K562 (cell line): ENCODE measurements around the gene ZNF473. TPM values are rescaled to one million over a fixed set of nuclear protein-coding genes. Genes with fewer than 3 reads are reported as not detected.

Experiments used
- BDP1 ChIP-seq: IDR thresholded peaks from 3 replicates; pipeline ENCODE4 v1.6.1; 2011; ENCODE audit not compliant: insufficient read length, insufficient read depth
- HDAC6 ChIP-seq: IDR thresholded peaks from 2 replicates; pipeline ENCODE4 v1.6.1; 2012; ENCODE audit warnings: low read depth, mild to moderate bottlenecking, control low read depth, inconsistent platforms, low read length, moderate library complexity
- ILK ChIP-seq: fragments of 450-650 bp; IDR thresholded peaks from 2 replicates; pipeline ENCODE4 v1.6.1; 2016; ENCODE audit warnings: missing genetic modification characterization, low read depth, mild to moderate bottlenecking, missing compliant biosample characterization, moderate library complexity, borderline replicate concordance
- IRF1 ChIP-seq: sonication (generic); formaldehyde crosslinking; IDR thresholded peaks from 2 replicates; pipeline ENCODE4 v1.8.0; 2022; ENCODE audit warnings: missing genetic modification reagents, mild to moderate bottlenecking, borderline replicate concordance
- KDM4B ChIP-seq, 2 experiments: fragments of 450-650 bp in 1 of 2; sonication (generic) in 1 of 2; IDR thresholded peaks; 2 replicates each; pipeline ENCODE4 v1.6.1; 2016 to 2017; ENCODE audit warnings: borderline replicate concordance in 2 of 2, antibody characterized with exemption in 1 of 2, low read depth in 1 of 2, mild to moderate bottlenecking in 1 of 2
- L3MBTL2 ChIP-seq: fragments of 450-650 bp; IDR thresholded peaks from 2 replicates; pipeline ENCODE4 v1.6.1; 2016; ENCODE audit warnings: mild to moderate bottlenecking, moderate library complexity
- MTA1 ChIP-seq: fragments of 450-650 bp; IDR thresholded peaks from 2 replicates; pipeline ENCODE4 v1.6.1; 2017; ENCODE audit warnings: borderline replicate concordance
- MTA3 ChIP-seq: fragments of 450-650 bp; formaldehyde crosslinking; IDR thresholded peaks from 2 replicates; pipeline ENCODE4 v1.6.1; 2017; ENCODE audit warnings: mild to moderate bottlenecking, borderline replicate concordance
- NCOA1 ChIP-seq: fragments of 450-650 bp; IDR thresholded peaks from 2 replicates; pipeline ENCODE4 v1.6.1; 2016; ENCODE audit warnings: low read depth
- NFE2 ChIP-seq: IDR thresholded peaks from 2 replicates; pipeline ENCODE4 v1.6.1; 2014; ENCODE audit warnings: antibody characterized with exemption, low read depth
- SMC3 ChIP-seq: conservative IDR thresholded peaks from 2 replicates; pipeline ENCODE4 v1.6.1; 2011; ENCODE audit warnings: low read depth, low read length, improper control_type of control experiment; ENCODE audit not compliant: insufficient read depth
- SP2 ChIP-seq: IDR thresholded peaks from 2 replicates; pipeline ENCODE4 v1.6.1; 2011; ENCODE audit warnings: mild to moderate bottlenecking, low read depth, low read length, moderate library complexity; ENCODE audit not compliant: poor library complexity, severe bottlenecking; ENCODE audit errors: extremely low read depth
- SRF ChIP-seq, 2 experiments: fragments of 250-450, 450-650 bp in 1 of 2; sonication (Bioruptor Pico) in 1 of 2; sonication (generic) in 1 of 2; formaldehyde crosslinking; IDR thresholded peaks; 2 replicates each; pipeline versions ENCODE4 v1.5.0 to v1.5.1; 2020 to 2022; ENCODE audit warnings: mild to moderate bottlenecking in 1 of 2, missing genetic modification reagents in 1 of 2
- TCF7L2 ChIP-seq: fragments of 150-350 bp; IDR thresholded peaks from 2 replicates; pipeline ENCODE4 v1.6.1; 2016; ENCODE audit warnings: low read depth, mild to moderate bottlenecking, low read length, moderate library complexity
- ZBTB8A ChIP-seq: fragments of 450-650 bp; IDR thresholded peaks from 2 replicates; pipeline ENCODE4 v1.6.1; 2018; ENCODE audit warnings: mild to moderate bottlenecking, moderate library complexity; ENCODE audit not compliant: partially characterized antibody
- ZNF133 ChIP-seq: fragments of 250-450 bp; sonication (Bioruptor Pico); IDR thresholded peaks from 2 replicates; pipeline ENCODE4 v1.4.0; 2020; ENCODE audit warnings: mild to moderate bottlenecking
- ZNF224 ChIP-seq: sonication (generic); formaldehyde crosslinking; IDR thresholded peaks from 2 replicates; pipeline ENCODE4 v1.8.0; 2022; ENCODE audit warnings: mild to moderate bottlenecking, missing genetic modification reagents
- ZNF695 ChIP-seq: fragments of 450-650 bp; formaldehyde crosslinking; IDR thresholded peaks from 2 replicates; pipeline ENCODE4 v1.4.0; 2020; ENCODE audit warnings: mild to moderate bottlenecking, moderate library complexity
- ZNF778 ChIP-seq: fragments of 450-650 bp; formaldehyde crosslinking; IDR thresholded peaks from 2 replicates; pipeline ENCODE4 v1.4.0; 2020; ENCODE audit warnings: mild to moderate bottlenecking, moderate library complexity
- ZNF785 ChIP-seq: fragments of 250-450 bp; sonication (Bioruptor Pico); IDR thresholded peaks from 2 replicates; pipeline ENCODE4 v1.4.0; 2020; ENCODE audit warnings: mild to moderate bottlenecking
- polyA plus RNA-seq, 8 experiments: library from polyadenylated mRNA; depleted of rRNA in 4 of 8; stranded (reverse) in 5 of 8; unstranded in 3 of 8; fragments of >200 nt; fragmentation: Nextera tagmentation in 2 of 8; fragmentation: Illumina TruSeq in 1 of 8; extraction: Ambion mirVana in 2 of 8; extraction: Trizol in 1 of 8; gene quantifications; 2 replicates each; pipeline versions ENCODE4 v1.2.1 to v1.2.3, GENCODE V29; 2011 to 2014; ENCODE audit warnings: inconsistent platforms in 1 of 8, missing spikeins in 1 of 8
- total RNA-seq, 7 experiments: library from RNA; depleted of rRNA in 6 of 7; stranded (reverse); fragments of >200 nt in 6 of 7; fragmentation: Illumina TruSeq in 2 of 7; extraction: Trizol in 2 of 7; gene quantifications; 2 replicates each; pipeline versions ENCODE4 v1.2.1 to v1.2.3, GENCODE V29; 2011 to 2021; ENCODE audit warnings: low replicate concordance in 1 of 7
- TF ChIP-seq, protein P1 (sequence below): fragments of 250-450 bp; sonication (Bioruptor Pico); IDR thresholded peaks from 2 replicates; pipeline ENCODE4 v1.4.0; 2020; ENCODE audit warnings: mild to moderate bottlenecking
- TF ChIP-seq, protein P2 (sequence below): IDR thresholded peaks from 3 replicates; pipeline ENCODE4 v1.6.1; 2011; ENCODE audit warnings: borderline replicate concordance, mild to moderate bottlenecking; ENCODE audit not compliant: insufficient read length, insufficient read depth
- TF ChIP-seq, protein P3 (sequence below): sonication (generic); formaldehyde crosslinking; IDR thresholded peaks from 2 replicates; pipeline ENCODE4 v1.8.1; 2023; ENCODE audit warnings: mild to moderate bottlenecking, missing genetic modification reagents

ZNF473 gene
- total and polyA plus RNA-seq, 9 of the 15 experiments (the other 6 are each of a cell fraction or from before 2014, with no cell fraction given), result 8.2 to 34.0 (median 28.5) TPM

- TF ChIP-seq, protein P1, sequence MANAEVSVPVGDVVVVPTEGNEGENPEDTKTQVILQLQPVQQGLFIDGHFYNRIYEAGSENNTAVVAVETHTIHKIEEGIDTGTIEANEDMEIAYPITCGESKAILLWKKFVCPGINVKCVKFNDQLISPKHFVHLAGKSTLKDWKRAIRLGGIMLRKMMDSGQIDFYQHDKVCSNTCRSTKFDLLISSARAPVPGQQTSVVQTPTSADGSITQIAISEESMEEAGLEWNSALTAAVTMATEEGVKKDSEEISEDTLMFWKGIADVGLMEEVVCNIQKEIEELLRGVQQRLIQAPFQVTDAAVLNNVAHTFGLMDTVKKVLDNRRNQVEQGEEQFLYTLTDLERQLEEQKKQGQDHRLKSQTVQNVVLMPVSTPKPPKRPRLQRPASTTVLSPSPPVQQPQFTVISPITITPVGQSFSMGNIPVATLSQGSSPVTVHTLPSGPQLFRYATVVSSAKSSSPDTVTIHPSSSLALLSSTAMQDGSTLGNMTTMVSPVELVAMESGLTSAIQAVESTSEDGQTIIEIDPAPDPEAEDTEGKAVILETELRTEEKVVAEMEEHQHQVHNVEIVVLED (CRISPR knock-in tag), result 0 out of 2 replicates have a peak, but pooled peaks have one; percentile 39
- TF ChIP-seq ZNF778 (CRISPR knock-in tag) (no peak), BDP1 (no peak), ZNF695 (CRISPR knock-in tag) (no peak), TCF7L2 (no peak), ZNF224 (CRISPR knock-in tag) (no peak), ILK (no peak), ZNF785 (no peak), MTA1 (no peak), HDAC6 (no peak), SP2 (no peak), L3MBTL2 (no peak), KDM4B (IDR thresholded peaks at IDR 0.05; ENCODE audit: borderline replicate concordance in 2 of 2, low read depth in 1 of 2) (no peak), ZNF133 (no peak), SMC3 (no peak), SRF (CRISPR knock-in tag; IDR thresholded peaks at IDR 0.05) (peak in 1 of 2 experiments; percentile 42; a peak in 1 of 4 replicates), NFE2 (peak; percentile 40; the same call in 1 of the 2 replicates), ZBTB8A (no peak), IRF1 (CRISPR knock-in tag) (no peak), NCOA1 (peak; percentile 53; the same call in 1 of the 2 replicates), MTA3 (peak; percentile 55; the same call in 1 of the 2 replicates)
- TF ChIP-seq, protein P2, sequence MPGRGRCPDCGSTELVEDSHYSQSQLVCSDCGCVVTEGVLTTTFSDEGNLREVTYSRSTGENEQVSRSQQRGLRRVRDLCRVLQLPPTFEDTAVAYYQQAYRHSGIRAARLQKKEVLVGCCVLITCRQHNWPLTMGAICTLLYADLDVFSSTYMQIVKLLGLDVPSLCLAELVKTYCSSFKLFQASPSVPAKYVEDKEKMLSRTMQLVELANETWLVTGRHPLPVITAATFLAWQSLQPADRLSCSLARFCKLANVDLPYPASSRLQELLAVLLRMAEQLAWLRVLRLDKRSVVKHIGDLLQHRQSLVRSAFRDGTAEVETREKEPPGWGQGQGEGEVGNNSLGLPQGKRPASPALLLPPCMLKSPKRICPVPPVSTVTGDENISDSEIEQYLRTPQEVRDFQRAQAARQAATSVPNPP, result no peak
- TF ChIP-seq, protein P3, sequence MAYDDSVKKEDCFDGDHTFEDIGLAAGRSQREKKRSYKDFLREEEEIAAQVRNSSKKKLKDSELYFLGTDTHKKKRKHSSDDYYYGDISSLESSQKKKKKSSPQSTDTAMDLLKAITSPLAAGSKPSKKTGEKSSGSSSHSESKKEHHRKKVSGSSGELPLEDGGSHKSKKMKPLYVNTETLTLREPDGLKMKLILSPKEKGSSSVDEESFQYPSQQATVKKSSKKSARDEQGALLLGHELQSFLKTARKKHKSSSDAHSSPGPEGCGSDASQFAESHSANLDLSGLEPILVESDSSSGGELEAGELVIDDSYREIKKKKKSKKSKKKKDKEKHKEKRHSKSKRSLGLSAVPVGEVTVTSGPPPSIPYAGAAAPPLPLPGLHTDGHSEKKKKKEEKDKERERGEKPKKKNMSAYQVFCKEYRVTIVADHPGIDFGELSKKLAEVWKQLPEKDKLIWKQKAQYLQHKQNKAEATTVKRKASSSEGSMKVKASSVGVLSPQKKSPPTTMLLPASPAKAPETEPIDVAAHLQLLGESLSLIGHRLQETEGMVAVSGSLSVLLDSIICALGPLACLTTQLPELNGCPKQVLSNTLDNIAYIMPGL (CRISPR knock-in tag), result no peak
These were observed 597 bp upstream of the ZNF473 start, which contains the start of gene VRK3 (continued) for GRCh38 chr19:50025022-50025793.
